K562 (cell line): ENCODE measurements around the gene TMA7B. TPM values are rescaled to one million over a fixed set of nuclear protein-coding genes. Genes with fewer than 3 reads are reported as not detected.

Experiments
- BRF2 ChIP-seq: IDR thresholded peaks from 3 replicates; pipeline ENCODE4 v1.6.1; 2011; ENCODE audit warnings: borderline replicate concordance, mild to moderate bottlenecking; ENCODE audit not compliant: insufficient read length, insufficient read depth
- DMBX1 ChIP-seq: fragments of 250-450 bp; sonication (Bioruptor Pico); IDR thresholded peaks from 2 replicates; pipeline ENCODE4 v1.8.0; 2022; ENCODE audit warnings: inconsistent platforms, mild to moderate bottlenecking, moderate library complexity, borderline replicate concordance
- E2F6 ChIP-seq, 2 experiments: IDR thresholded peaks; 2 replicates each; pipeline ENCODE4 v1.6.1; 2011; ENCODE audit warnings: borderline replicate concordance in 1 of 2, control low read depth in 1 of 2, low read depth in 1 of 2, low read length in 1 of 2, mild to moderate bottlenecking in 1 of 2, mixed read lengths in 1 of 2, moderate library complexity in 1 of 2; ENCODE audit not compliant: insufficient read depth in 1 of 2, insufficient read length in 1 of 2, poor library complexity in 1 of 2, severe bottlenecking in 1 of 2; ENCODE audit errors: extremely low read depth in 1 of 2
- EGR1 ChIP-seq: fragments of 450-650 bp; conservative IDR thresholded peaks from 2 replicates; pipeline ENCODE4 v1.6.1; 2017; ENCODE audit warnings: mild to moderate bottlenecking
- ESRRB ChIP-seq: fragments of 250-450 bp; sonication (Bioruptor Pico); IDR thresholded peaks from 2 replicates; pipeline ENCODE4 v1.5.0; 2020; ENCODE audit warnings: mild to moderate bottlenecking, moderate library complexity, borderline replicate concordance
- GABPA ChIP-seq: fragments of 200-800 bp; sonication (Bioruptor generic); conservative IDR thresholded peaks from 2 replicates; pipeline ENCODE4 v1.6.1; 2016; ENCODE audit warnings: low read depth, missing genetic modification characterization, missing compliant biosample characterization
- ILF3 ChIP-seq: fragments of 450-650 bp; IDR thresholded peaks from 2 replicates; pipeline ENCODE4 v1.6.1; 2018; ENCODE audit warnings: antibody characterized with exemption, mild to moderate bottlenecking, moderate library complexity, borderline replicate concordance
- NCOA4 ChIP-seq: fragments of 450-650 bp; IDR thresholded peaks from 2 replicates; pipeline ENCODE4 v1.6.1; 2018; ENCODE audit warnings: mild to moderate bottlenecking; ENCODE audit not compliant: partially characterized antibody
- REST ChIP-seq, 2 experiments: fragments of 450-650 bp; formaldehyde crosslinking in 1 of 2; IDR thresholded peaks; 2 replicates each; pipeline versions ENCODE4 v1.4.0 to v1.6.1; 2014 to 2020; ENCODE audit warnings: mild to moderate bottlenecking in 2 of 2, borderline replicate concordance in 1 of 2, low read depth in 1 of 2
- SP1 ChIP-seq: sonication (generic); formaldehyde crosslinking; IDR thresholded peaks from 2 replicates; pipeline ENCODE4 v1.8.1; 2022; ENCODE audit warnings: mild to moderate bottlenecking, missing genetic modification reagents
- TEAD4 ChIP-seq, 2 experiments: sonication (generic) in 1 of 2; formaldehyde crosslinking in 1 of 2; IDR thresholded peaks; 2 replicates each; pipeline versions ENCODE4 v1.6.1 to v1.8.0; 2012 to 2022; ENCODE audit warnings: borderline replicate concordance in 1 of 2, inconsistent platforms in 1 of 2, low read length in 1 of 2, mild to moderate bottlenecking in 1 of 2, missing genetic modification reagents in 1 of 2
- ZNF280B ChIP-seq: fragments of 250-450 bp; sonication (Bioruptor Pico); IDR thresholded peaks from 2 replicates; pipeline ENCODE4 v1.5.1; 2021; ENCODE audit warnings: mild to moderate bottlenecking
- polyA plus RNA-seq, 8 experiments: library from polyadenylated mRNA; depleted of rRNA in 4 of 8; stranded (reverse) in 5 of 8; unstranded in 3 of 8; fragments of >200 nt; fragmentation: Nextera tagmentation in 2 of 8; fragmentation: Illumina TruSeq in 1 of 8; extraction: Ambion mirVana in 2 of 8; extraction: Trizol in 1 of 8; gene quantifications; 2 replicates each; pipeline versions ENCODE4 v1.2.1 to v1.2.3, GENCODE V29; 2011 to 2014; ENCODE audit warnings: inconsistent platforms in 1 of 8, missing spikeins in 1 of 8
- total RNA-seq, 7 experiments: library from RNA; depleted of rRNA in 6 of 7; stranded (reverse); fragments of >200 nt in 6 of 7; fragmentation: Illumina TruSeq in 2 of 7; extraction: Trizol in 2 of 7; gene quantifications; 2 replicates each; pipeline versions ENCODE4 v1.2.1 to v1.2.3, GENCODE V29; 2011 to 2021; ENCODE audit warnings: low replicate concordance in 1 of 7

TMA7B gene
- total and polyA plus RNA-seq, 9 of the 15 experiments (the other 6 are each of a cell fraction or from before 2014, with no cell fraction given) = 5.6 to 14.2 (median 11.8) TPM

GRCh38 chr22:39959640-39960447 is at the start of gene TMA7B (continued):
- TF ChIP-seq ZNF280B (no peak), TEAD4 (IDR thresholded peaks at IDR 0.05; ENCODE audit: low read length) (0 out of 2 replicates have a peak, but pooled peaks have one; percentile 16), TEAD4 (CRISPR knock-in tag; IDR thresholded peaks at IDR 0.05; ENCODE audit: borderline replicate concordance) (no peak), ILF3 (no peak), SP1 (0 out of 2 replicates have a peak, but pooled peaks have one; percentile 3), REST (IDR thresholded peaks at IDR 0.05; ENCODE audit: borderline replicate concordance) (peak; percentile 63; the same call in 1 of the 2 replicates), REST (CRISPR knock-in tag; IDR thresholded peaks at IDR 0.05; ENCODE audit: low read depth) (no peak), EGR1 (peak; percentile 30; the same call in 1 of the 2 replicates), NCOA4 (no peak), DMBX1 (CRISPR knock-in tag) (peak; percentile 91), E2F6 (IDR thresholded peaks at IDR 0.05; ENCODE audit: borderline replicate concordance in 1 of 2, extremely low read depth in 1 of 2, insufficient read depth in 1 of 2, insufficient read length in 1 of 2, low read depth in 1 of 2, low read length in 1 of 2, poor library complexity in 1 of 2, severe bottlenecking in 1 of 2) (peak; percentile 47 to 92), GABPA (tag) (0 out of 2 replicates have a peak, but pooled peaks have one; percentile 30), ESRRB (CRISPR knock-in tag) (no peak), BRF2 (no peak)
